GM06990 (cell line): ENCODE measurements around the gene CEMP1.
A peak's percentile ranks its signal among the peaks of the same experiment; 100 is the strongest.
"Not testable (repeated sequence)": the region's sequence is repeated elsewhere in the genome, so short reads cannot be mapped to it uniquely, and the experiment has no call there.

Source experiments
- DNase-seq: peaks from one replicate; pipeline ENCODE4 v3.0.0-alpha.2; 2011; ENCODE audit not compliant: insufficient read length; ENCODE audit errors: extremely low read depth
- H3K27me3 ChIP-seq: replicated peaks from 2 replicates; pipeline ENCODE4 v1.6.0; 2011; ENCODE audit warnings: low read length; ENCODE audit not compliant: control insufficient read depth, insufficient read depth
- H3K36me3 ChIP-seq: 2 replicates; pipeline ENCODE4 v1.5.1; 2011; ENCODE audit warnings: low read length; ENCODE audit not compliant: control insufficient read depth, insufficient read depth
- H3K4me3 ChIP-seq: replicated peaks from 2 replicates; pipeline ENCODE4 v1.5.1; 2011; ENCODE audit warnings: low read depth, mild to moderate bottlenecking, control low read depth, low read length
- TF ChIP-seq, protein P1 (sequence below): IDR thresholded peaks from 2 replicates; pipeline ENCODE4 v1.5.1; 2011; ENCODE audit warnings: low read length, control low read depth, mild to moderate bottlenecking, inconsistent platforms; ENCODE audit not compliant: insufficient read depth, poor library complexity, severe bottlenecking

The CEMP1 gene, protein sequence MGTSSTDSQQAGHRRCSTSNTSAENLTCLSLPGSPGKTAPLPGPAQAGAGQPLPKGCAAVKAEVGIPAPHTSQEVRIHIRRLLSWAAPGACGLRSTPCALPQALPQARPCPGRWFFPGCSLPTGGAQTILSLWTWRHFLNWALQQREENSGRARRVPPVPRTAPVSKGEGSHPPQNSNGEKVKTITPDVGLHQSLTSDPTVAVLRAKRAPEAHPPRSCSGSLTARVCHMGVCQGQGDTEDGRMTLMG

GRCh38 chr16:2531371-2531695 is at the start of gene CEMP1:
CEMP1 (minus strand) TSS chr16:2531408; CDS start chr16:2531073, 335 bp downstream.
- Histone ChIP-seq H3K4me3 (peak within 1 kb of the TSS; percentile 77), H3K36me3 (peaks cover 20% of the 10 kb centered on the region), H3K27me3 (no peaks in the 10 kb centered on the region)
- DNase-seq, result no peak
- TF ChIP-seq, protein P1, sequence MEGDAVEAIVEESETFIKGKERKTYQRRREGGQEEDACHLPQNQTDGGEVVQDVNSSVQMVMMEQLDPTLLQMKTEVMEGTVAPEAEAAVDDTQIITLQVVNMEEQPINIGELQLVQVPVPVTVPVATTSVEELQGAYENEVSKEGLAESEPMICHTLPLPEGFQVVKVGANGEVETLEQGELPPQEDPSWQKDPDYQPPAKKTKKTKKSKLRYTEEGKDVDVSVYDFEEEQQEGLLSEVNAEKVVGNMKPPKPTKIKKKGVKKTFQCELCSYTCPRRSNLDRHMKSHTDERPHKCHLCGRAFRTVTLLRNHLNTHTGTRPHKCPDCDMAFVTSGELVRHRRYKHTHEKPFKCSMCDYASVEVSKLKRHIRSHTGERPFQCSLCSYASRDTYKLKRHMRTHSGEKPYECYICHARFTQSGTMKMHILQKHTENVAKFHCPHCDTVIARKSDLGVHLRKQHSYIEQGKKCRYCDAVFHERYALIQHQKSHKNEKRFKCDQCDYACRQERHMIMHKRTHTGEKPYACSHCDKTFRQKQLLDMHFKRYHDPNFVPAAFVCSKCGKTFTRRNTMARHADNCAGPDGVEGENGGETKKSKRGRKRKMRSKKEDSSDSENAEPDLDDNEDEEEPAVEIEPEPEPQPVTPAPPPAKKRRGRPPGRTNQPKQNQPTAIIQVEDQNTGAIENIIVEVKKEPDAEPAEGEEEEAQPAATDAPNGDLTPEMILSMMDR, result no peak

DNA sequence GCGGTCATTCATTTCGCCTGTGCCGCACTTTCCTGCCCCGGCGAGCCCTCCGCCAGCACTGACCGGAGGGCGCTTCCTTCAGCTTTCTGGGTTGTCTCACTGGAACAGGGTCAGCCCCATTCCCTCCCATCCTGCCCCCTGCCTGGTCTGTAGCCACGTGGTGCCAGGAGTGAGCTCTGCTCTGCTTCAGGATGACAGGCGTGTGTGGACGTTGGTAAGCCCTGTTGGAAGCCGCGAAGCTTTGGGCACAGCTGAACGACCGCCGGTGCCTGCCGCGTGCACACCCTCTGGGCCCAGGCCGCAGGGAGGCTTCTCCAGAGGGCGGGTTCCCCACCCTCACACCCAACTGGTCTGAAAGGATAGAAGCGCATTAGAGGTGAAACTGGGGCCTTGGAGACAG is 49.6 kb upstream of the CEMP1 start:
- not testable (repeated sequence) for DNase-seq

DNA sequence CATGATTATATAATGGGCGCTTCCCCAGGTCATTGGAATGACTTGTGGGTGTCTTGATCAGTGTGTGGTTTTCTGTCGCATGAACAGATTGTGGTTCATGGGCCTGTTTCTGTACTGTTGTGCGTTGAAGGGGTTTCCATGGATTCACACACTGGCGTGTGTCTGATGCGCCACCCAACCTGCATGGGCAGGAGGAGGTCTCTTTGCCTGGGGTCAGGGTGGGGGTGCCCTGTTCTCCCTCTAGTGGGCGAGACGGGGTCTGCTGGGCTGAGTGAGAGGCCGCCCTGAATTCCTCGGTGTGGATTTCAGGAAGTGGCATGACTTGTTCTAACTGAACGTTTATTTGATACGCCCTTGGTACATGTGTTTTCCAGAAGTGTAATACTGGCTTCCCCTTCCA is 48.9 kb upstream of the CEMP1 start:
- H3K27me3 ChIP-seq, DNase-seq, H3K4me3 ChIP-seq, H3K36me3 ChIP-seq: not testable (repeated sequence)

More for the DNA sequence above, 49.6 kb upstream of the CEMP1 start:
- not testable (repeated sequence) for H3K27me3 ChIP-seq, H3K36me3 ChIP-seq, H3K4me3 ChIP-seq

- not testable (repeated sequence) for H3K36me3 ChIP-seq, H3K4me3 ChIP-seq, DNase-seq, H3K27me3 ChIP-seq
Observed at GRCh38 chr16:2578905-2579304, 47.7 kb upstream of the CEMP1 start.

DNA sequence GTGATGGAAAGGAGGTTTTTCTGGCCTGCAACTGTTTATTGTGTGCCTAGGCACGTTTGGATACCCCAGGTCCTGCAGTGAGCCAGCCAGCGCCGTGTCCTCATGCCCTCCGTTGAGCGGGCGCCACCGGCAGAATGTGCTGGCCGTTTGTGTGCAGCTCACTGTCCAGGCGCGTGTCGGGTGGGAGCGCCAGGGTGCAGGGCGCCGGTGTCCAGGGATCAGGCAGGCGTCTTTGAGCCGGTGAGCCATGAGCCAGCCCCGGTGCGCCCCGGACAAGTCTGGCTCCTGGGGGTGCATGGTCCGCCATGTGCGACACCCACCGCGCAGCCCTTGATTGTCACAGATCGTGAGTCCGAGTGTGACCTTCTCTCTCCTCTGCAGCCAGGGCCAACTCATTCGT is 45.8 kb upstream of the CEMP1 start:
- H3K27me3 ChIP-seq, DNase-seq, H3K4me3 ChIP-seq, H3K36me3 ChIP-seq: not testable (repeated sequence)

- H3K27me3 ChIP-seq, H3K4me3 ChIP-seq, H3K36me3 ChIP-seq, DNase-seq: not testable (repeated sequence)
Observed at GRCh38 chr16:2575839-2576238, 44.6 kb upstream of the CEMP1 start.

DNA sequence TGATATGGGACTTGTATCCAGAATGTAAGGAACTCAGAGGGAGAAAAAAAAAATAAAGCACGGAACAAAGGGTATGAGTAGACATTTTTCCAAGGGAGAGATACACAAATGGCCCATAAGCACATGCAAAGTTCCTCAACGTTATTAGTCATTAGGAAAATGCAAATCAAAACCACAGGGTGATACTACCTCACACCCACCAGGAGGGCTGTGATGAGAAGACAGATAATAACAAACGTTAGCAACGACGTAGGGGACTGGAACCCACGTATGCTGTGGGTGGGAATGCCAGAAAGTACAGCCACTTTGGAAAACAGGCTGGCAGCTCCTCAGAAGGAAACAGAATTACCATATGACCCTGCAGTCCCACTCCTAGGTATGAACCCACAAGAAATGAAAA is 41.5 kb upstream of the CEMP1 start:
- not testable (repeated sequence) for DNase-seq, H3K27me3 ChIP-seq, H3K4me3 ChIP-seq, H3K36me3 ChIP-seq

DNA sequence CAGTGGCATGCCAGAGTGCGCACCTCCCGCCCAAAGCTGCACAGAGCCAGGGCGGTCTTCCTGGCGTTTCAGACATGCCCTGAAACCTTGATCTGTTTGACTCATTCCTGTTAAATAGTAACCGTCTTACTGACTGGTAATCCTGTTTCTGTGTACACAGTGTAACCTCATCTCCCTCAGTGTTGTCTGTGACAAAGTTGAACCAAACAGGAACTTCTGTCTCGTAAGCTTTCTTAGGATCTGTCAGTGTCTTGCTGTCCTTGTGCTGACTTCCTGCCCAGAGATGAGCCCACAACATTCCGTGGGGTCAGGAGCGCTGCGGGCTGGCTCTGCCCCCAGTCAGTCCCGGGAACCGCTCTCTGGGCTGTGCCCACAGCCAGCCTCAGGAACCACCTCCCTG is 37.4 kb upstream of the CEMP1 start:
- H3K27me3 ChIP-seq, H3K4me3 ChIP-seq, H3K36me3 ChIP-seq, DNase-seq: not testable (repeated sequence)

DNA sequence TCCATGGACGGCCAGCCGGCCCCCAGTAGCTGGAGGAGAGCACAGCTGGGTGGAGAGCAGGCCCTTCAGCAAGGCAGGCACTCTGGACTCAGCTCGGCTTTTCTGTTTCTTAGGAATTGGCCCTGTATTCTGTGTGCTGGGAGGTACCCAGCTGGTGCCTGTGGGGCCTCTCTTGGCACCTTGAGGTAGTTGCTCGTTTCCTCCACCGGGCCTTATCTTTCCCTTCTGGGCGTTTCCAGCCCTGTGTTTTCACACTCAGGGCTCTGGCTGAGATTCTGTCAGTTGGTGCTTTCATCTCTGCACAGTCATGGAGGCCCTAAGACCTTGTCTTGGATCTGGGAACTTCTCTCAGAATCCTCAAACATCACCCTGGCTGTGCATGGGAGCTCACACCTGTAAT is 36.3 kb upstream of the CEMP1 start:
- H3K27me3 ChIP-seq, DNase-seq, H3K36me3 ChIP-seq, H3K4me3 ChIP-seq: not testable (repeated sequence)

DNA sequence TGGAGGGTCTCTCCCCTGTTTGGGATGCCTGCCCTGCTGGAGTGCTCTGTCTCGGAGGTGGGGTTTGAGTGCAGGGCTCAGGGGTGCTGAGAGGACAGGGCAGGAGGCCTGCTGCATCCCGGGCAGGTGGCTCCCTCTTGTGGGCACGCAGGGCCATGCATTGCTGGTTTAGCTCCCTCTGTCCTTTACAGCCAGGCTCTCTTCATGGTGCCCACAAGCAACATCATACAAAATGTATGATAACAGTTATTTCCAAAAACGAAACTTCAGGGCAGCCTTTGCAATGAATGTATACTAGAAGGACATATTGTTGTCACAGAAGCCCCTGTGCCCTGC is 29.6 kb upstream of the CEMP1 start:
- not testable (repeated sequence) for H3K4me3 ChIP-seq, H3K27me3 ChIP-seq, H3K36me3 ChIP-seq, DNase-seq

DNA sequence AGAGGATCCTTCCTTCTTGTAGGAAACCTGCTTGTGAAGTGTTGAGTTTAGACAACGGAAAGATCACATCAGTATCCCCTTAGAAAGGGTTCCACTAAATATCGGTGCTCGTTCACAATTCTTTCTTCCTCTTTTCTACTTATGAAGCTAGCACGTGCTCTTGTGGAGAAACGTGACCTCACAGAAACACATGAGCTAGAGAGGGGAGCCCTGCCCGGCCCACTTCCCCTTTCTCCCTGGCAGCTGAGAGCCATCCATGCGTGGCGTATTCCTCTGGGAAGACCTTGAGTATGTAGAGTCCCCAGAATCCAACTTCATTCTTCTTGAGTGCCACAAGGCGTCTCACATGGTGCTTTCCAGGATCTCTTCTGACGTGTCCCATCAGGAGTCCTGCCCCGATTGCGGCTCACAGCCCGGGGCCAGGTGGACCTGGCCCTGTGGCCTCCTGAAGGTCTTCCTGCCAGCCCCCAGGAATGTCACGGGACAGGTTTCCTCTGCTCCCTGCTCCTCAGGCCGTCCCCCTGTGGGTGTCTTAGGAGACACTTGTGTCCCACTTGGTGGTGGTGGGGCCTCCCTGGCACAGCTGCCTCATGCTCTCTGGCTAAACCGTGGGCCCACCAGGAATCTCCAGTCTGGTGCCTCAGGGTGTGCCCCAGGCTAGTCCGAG is 29.1 kb upstream of the CEMP1 start:
- not testable (repeated sequence) for DNase-seq, H3K27me3 ChIP-seq, H3K36me3 ChIP-seq, H3K4me3 ChIP-seq

DNA sequence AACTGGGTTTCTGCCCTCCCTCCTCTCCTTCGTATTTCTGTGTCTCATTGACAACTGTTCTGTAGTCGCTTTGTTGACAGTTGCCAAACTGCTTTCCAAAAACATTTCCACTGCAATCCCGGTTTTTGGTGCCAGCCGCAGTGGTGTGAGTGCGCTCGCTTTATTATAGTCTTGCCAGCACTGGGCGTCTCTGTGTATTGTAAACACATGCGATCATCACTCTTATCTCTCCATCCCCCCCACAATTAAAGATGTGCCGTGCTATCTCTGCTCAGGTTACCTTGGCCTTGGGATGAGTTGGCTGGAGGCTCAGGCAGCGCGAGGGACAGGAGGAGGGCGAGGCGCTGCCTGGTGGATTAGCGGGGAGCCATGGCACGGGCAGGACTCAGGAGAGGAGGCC is 25.9 kb upstream of the CEMP1 start:
- DNase-seq, H3K27me3 ChIP-seq, H3K36me3 ChIP-seq, H3K4me3 ChIP-seq: not testable (repeated sequence)

DNA sequence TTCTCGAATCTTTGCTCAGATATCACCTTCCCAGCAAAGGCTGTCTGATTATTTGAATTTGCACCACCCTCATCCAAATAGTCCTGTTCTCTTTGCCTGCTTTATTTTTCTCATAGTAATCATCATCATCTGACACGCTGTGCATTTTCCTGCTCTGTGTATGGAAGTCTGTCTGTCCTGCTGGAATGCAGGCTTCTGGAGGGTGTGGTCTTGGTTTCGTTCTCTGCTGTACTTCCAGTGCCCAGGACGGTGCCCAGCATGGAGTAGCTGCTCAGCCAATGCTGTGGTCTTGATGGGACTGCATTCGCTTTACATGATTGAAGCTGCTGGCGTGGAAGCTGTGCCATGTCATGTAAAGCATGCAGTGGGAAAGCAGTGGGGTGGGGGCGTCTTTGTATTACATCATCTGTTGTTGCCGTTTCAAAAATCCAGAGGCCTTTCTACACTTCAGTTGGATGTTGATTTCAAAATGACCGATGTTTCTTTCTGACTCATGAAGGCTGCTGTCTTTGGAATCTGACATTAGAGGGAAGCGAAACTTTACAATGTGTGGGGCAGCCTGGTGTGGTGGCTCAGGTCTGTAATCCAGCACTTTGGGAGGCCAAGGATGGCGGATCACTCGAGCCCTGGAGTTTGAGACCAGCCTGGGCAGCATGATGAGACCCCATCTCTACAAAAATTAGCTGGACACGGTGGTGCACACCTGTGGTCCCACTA is 23.7 kb upstream of the CEMP1 start:
- not testable (repeated sequence) for H3K36me3 ChIP-seq

More for the DNA sequence above, 23.7 kb upstream of the CEMP1 start:
- DNase-seq, H3K27me3 ChIP-seq, H3K4me3 ChIP-seq: not testable (repeated sequence)
